Superior temporal gyrus (tissue), 1 donor: ENCODE results near the gene SAMD13.

Experiments used
- DNase-seq: peaks from one replicate; pipeline ENCODE4 v3.0.0-alpha.2; 2016; ENCODE audit errors: extremely low spot score

SAMD13 gene

DNA sequence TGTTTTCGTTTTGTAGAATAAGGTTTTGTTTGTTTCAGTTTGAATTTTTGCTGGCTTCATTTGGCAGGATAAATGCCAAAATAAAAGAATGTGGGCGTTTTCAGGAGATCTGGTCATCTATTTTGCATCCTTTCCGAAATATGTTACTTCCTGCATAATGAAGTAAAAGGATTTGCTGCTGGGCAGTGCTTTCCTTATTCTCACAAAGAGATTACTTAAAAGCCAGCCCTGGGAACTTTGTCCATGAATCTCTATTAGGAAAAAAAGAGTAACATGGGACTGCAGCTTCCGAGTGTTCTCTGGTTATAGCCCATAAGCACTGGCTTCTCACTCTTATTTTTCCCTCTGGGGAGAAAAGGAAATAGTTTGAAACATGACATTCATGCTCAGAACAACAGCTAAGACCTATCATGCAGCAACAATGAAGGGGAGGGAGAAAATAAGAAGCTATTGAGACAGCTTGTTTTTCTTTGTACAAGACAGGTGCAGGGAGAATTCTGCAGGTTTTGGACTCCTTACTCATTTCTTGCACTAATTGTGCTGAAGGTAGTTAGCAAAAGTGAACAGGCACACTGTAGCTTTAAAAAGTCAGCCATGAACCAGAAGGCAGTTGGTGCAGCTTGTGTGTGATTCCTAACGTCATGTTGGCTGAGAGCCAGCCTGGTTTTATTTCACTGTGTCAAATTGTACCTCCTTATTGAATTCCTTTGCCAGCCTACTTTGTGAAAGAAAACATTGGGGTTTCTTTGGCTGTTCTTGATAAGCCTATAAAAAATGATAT, at the start of gene SAMD13:
SAMD13 (plus strand) TSS at position 705 of the 781 bp plus-strand sequence. CDS start 1,527 bp downstream, outside the sequence.
- DNase-seq = peak; percentile 95

GRCh38 chr1:84253036-84253435, 48.5 kb upstream of the SAMD13 start:
- no peak for DNase-seq

- peak; percentile 94 for DNase-seq
These were observed 47.6 kb upstream of the SAMD13 start for GRCh38 chr1:84253891-84254290.

GRCh38 chr1:84254703-84255238, 46.7 kb upstream of the SAMD13 start:
- DNase-seq = no peak

- no peak for DNase-seq
These were observed 45.9 kb upstream of the SAMD13 start for GRCh38 chr1:84255582-84255981.

GRCh38 chr1:84257617-84258016, 43.9 kb upstream of the SAMD13 start:
- no peak for DNase-seq

GRCh38 chr1:84259376-84259775, 42.1 kb upstream of the SAMD13 start:
- DNase-seq = no peak

- DNase-seq = no peak
These were observed 41.5 kb upstream of the SAMD13 start for GRCh38 chr1:84259989-84260388.

DNA sequence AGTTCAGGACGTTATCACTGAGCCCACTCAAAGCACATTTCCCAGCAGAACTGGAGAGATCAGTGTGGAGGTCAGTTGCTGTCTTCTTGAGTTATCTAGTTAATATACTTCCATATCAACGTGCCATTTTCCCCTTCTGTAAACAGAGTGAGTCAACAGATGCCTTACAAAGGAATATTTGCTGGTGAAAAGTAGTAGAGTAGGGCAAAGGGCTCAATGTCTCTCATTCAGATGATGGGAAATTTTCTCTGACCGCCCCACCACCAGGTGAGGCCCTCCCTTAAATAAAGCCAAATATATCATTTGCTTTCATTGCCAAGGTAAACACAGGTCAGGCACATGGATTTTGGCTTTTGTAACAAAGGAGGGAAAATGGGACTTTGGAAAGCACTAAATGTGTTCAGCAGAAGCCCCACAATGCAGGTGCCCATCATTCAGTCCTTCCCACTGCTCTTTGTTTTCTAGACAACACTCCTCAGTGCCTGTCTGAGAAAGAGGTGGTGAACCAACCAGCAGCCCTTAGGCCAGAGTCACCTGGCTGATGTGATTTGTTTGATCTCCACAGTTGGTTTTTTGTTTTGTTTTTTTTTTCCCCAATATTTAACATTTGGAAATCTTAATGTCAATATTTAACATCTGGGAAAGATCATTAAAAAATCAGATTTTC, 40.5 kb upstream of the SAMD13 start:
- no peak for DNase-seq

GRCh38 chr1:84264961-84265360, 36.5 kb upstream of the SAMD13 start:
- peak; percentile 49 for DNase-seq

DNA sequence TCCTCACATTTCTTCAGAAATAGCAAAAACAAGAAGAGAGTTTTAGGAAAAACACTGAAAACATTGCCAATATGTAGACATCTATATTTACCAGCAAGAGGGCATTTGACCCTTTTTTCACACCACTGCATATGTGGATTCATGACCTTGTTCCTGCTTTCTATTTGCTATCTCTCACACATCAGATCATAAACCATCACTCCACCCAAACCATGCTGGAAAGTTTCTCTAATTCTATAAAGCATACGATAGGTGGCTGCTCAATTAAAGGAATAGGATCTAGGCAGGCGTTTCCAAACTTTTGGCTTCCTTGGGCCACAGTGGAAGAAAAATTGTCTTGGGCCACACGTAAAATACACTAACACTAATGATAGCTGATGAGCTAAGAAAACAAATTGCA, 35.6 kb upstream of the SAMD13 start:
- DNase-seq = no peak

DNA sequence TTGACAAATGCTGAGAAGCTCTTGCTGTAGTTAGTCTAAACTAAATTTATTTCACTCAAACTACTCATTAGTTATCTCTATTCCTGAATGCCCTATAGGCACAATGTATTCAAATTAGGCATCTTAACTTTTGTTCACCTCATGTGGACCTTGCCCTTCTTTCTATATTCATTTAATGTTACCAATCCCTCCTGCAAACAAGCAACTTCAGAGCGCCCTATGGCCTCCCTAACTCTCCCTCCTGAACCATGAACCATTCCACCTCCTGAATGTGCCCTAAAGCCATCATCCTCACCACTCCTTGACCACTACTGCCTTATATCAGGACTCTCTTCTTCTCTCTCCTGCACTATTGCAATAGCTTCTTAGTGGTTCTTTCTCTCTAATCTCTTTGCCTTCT, 34.8 kb upstream of the SAMD13 start:
- no peak for DNase-seq

- DNase-seq = no peak
These were observed 34.0 kb upstream of the SAMD13 start for GRCh38 chr1:84267476-84267875.

DNA sequence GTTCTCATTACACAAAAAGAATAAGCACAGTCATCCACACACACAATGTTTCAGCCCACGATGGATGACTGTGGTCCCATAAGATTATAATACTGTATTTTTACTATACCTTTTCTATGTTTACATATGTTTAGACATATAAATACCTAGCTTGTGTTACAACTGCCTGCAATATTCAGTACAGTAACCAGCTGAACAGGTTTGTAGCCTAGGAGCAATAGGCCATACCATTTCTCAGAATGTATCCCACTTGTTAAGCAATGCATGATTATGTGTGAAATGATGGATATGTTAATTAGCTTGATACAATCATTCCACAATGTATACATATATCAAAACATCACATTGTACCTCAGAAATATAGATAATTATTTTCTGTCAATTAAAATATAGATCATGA, 33.2 kb upstream of the SAMD13 start:
- no peak for DNase-seq

GRCh38 chr1:84269306-84269705, 32.2 kb upstream of the SAMD13 start:
- no peak for DNase-seq

DNA sequence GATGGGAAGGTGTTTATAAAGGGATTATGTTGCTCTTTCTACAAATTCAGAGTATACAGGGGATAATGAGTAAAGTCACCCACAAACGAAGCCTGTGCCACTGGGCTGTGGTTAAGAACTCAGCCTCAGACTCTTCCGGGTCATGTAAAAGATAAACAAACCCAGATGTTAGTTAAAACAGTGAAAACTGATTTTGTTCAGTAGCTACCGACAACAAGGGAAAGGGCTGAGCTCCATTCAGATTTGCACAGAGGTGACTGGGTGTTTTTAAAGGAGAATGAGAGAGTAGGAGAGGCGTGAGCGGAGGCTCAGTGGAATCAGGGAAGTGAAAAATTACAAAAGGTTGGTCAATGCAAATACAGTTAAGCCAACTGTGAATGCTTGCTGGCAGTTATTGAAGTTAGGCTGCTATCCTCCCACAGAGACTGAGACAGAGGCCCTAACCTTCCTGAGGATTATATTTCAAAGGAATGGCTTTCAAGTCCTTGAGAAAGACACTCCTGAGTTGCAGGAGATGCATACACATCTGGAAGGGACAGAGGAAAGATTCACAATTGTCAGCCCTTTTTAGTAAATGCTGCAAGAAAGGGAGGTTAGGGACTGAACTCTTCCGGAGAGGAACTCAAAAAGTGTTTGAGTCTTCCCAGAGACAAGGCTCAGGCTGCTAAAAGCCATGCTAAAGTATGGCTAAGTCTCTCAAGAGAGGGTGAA, 29.9 kb upstream of the SAMD13 start:
- no peak for DNase-seq

DNA sequence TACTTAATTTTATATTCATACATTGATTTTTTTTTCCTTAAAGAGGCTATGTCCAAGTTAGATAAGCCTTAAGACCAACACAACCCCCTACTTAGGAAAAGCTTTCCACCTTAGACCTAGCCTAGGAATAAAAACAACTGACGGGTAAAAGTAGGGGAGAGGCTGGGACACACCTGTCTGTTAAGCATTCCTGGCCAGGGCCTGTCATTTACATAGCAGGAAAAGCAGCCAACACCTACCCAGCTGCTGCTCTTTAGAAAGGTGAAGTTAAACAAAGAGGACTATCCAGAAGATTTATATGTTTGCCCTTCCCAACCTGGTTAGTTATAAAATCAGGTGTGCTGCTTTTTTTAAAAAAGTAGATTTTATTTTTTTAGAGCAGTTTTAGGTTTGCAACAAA, 29.1 kb upstream of the SAMD13 start:
- no peak for DNase-seq

DNA sequence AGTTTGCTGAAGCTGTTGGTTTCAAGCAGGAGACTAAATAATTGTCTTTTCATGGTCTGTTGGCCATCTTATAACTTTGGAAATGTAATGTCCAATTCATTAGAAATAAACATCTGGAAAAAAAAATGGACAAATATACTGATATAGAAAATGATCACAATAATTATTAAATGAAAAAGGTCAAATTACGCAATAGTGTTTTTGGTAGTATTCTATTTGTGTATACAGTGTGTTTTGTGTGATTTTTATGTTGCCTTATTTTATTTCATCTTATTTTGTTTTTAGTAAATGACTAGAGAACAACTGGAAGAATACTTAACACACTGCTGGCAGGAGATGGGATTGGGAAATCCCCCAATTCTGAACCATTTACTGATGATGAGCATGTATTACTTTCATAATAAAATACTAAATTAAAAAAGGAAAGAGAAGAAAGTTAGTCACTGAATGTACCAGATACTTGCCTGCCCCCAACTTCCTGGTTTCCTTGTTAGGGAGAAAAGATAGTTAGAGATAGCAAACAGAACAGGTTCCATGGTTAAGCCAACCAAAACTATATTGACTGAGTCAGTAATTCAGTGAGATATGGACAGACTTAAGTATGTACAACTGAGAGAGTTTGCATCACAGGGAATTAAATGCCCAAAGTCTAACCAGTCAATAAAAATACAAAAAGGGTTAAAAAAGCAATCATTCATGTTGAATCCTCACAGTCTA, 24.0 kb upstream of the SAMD13 start:
- DNase-seq = no peak

GRCh38 chr1:84278905-84279304, 22.6 kb upstream of the SAMD13 start:
- no peak for DNase-seq

DNA sequence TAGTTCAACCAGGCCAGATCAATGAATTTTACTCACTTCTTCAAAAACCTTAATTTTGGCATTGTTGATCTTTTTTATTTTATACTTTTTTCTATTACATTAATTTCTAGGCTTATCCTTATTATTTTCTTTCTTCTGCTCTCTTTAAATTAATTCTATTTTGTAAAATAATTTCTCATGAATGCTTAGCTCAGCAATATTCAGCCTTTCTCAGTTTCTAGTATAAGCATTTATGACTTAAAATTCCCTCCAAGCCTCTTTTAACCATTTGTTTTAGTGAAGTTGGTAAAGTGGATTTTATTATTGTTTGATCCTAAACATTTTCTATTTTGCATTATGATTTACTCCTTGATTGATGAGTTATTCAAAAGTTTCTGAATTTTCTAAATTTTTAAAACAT, 20.6 kb upstream of the SAMD13 start:
- DNase-seq = no peak

GRCh38 chr1:84282780-84283333, 18.7 kb upstream of the SAMD13 start:
- DNase-seq = no peak
